ENCODE measurements around the gene SEMA4D.

SEMA4D gene

DNA sequence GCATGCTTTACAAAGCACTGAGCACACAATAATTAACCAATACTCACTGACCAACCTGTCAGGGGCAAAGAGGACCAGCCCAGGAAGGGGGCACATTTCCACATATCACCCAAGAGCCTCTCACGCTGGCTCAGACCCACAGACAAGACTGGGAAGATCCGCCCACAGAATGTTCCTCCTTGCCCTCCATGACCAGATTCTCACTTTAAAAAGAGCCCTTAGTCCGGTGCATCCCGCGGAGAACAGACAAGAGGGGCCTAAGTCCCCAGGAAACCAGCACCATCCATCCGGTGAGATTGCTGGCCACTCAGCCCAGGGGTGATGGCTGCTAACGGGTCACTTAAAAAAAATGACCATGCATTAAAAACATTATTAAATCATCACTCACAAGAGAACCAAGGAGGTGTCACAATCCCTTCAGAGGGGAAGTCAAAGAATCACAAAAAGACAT is 32.9 kb downstream of the SEMA4D start:
- TF ChIP-seq ZFX (IDR thresholded peaks at IDR 0.05; ENCODE audit: borderline replicate concordance), result no peak
- TF ChIP-seq, protein P1, sequence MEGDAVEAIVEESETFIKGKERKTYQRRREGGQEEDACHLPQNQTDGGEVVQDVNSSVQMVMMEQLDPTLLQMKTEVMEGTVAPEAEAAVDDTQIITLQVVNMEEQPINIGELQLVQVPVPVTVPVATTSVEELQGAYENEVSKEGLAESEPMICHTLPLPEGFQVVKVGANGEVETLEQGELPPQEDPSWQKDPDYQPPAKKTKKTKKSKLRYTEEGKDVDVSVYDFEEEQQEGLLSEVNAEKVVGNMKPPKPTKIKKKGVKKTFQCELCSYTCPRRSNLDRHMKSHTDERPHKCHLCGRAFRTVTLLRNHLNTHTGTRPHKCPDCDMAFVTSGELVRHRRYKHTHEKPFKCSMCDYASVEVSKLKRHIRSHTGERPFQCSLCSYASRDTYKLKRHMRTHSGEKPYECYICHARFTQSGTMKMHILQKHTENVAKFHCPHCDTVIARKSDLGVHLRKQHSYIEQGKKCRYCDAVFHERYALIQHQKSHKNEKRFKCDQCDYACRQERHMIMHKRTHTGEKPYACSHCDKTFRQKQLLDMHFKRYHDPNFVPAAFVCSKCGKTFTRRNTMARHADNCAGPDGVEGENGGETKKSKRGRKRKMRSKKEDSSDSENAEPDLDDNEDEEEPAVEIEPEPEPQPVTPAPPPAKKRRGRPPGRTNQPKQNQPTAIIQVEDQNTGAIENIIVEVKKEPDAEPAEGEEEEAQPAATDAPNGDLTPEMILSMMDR (IDR thresholded peaks at IDR 0.05), result no peak

GRCh38 chr9:89464300-89464901 is 33.5 kb downstream of the SEMA4D start:
- TF ChIP-seq ZFX (IDR thresholded peaks at IDR 0.05; ENCODE audit: borderline replicate concordance), result no peak
- TF ChIP-seq, protein P1 (IDR thresholded peaks at IDR 0.05), result no peak

More for the DNA sequence above, 32.9 kb downstream of the SEMA4D start:
- H3K27ac ChIP-seq, result no peak overlapping the region

DNA sequence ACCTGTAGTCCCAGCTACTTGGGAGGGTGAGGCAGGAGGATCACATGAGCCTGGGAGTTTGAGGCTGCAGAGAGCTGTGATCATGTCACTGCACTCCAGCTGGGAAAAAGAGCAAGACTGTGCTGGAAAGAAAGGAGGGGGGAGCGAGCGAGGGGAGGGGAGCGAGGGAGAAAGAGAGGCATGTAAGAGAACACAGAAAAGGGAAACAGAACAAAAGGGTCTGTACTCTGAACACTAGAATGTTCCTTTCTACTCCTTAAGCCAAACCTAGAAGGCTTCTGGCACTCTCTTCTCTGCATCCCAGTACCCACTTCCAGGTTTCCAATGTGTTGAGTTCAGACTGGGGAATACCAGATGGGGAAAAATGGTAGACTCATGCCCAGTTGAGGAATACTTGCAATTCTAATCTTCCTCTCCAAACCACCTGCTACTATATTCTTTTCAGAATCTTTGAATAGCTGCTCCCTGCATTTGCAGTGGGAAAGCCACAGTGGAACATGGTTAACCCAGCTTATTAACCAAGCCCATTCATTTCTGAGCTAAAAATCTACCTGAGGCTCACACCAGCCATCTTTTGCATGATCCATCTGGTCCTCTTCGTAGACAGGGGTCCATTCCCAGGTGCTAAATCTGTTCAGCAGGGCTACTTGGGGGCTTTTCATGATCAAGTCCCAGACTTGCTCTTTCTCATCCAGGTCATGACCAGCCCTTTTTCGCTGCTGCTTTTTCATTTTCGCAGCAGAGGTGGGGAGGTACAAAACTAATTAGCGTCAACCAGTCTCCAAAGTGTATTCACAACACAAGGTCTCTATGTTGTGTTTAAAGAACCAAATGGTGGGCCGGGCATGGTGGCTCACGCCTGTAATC is 34.9 kb downstream of the SEMA4D start:
- TF ChIP-seq, protein P1 (IDR thresholded peaks at IDR 0.05), result no peak
- TF ChIP-seq ZFX (IDR thresholded peaks at IDR 0.05; ENCODE audit: borderline replicate concordance), result no peak

More at GRCh38 chr9:89464300-89464901, 33.5 kb downstream of the SEMA4D start:
- H3K27ac ChIP-seq, result no peak overlapping the region

GRCh38 chr9:89462199-89462598 is 35.7 kb downstream of the SEMA4D start:
- TF ChIP-seq, protein P1 (IDR thresholded peaks at IDR 0.05), result no peak
- TF ChIP-seq ZFX (IDR thresholded peaks at IDR 0.05; ENCODE audit: borderline replicate concordance), result no peak
- H3K27ac ChIP-seq, result no peak overlapping the region

More for the DNA sequence above, 34.9 kb downstream of the SEMA4D start:
- no peak overlapping the region for H3K27ac ChIP-seq

DNA sequence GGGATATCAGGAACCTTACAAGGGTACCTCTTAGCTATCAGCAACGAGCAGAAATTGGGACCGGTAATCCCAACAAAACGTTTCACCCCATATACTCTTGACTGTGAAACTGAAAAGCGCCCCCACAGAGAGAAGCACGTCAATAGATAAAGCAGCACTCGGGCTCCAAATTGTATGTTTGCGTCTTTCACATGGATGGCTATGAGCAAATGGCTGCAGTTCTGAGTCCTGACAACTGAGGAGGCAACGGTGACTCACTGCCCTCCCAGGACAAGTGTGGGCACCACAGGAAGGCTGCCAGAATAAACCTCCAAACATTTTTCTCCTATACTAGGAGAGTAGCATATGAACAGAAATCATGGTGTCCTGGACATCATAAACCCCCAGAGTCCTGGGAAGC is 36.6 kb downstream of the SEMA4D start:
- no peak for TF ChIP-seq ZFX (IDR thresholded peaks at IDR 0.05; ENCODE audit: borderline replicate concordance)
- TF ChIP-seq, protein P1 (IDR thresholded peaks at IDR 0.05), result no peak
- H3K27ac ChIP-seq, result no peak overlapping the region

DNA sequence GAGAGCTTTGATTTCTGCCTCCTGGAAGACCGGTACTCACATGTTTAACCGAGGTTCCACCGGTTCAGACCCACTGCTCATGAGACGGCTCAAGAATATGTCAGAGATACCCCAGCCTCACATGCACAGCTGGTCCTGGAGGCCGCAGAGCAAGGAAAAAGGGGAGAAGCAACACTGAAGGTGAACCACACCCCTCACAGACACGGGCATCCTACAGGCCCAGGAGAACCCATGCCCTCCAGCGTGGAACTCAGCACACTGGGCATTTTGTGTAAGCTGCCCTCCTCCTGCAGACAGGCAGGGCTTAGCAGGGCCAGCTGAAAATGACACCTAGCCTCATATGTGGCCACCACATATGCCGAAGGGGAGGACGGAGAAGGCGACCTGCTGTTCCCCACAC is 37.4 kb downstream of the SEMA4D start:
- TF ChIP-seq, protein P1 (IDR thresholded peaks at IDR 0.05), result no peak
- TF ChIP-seq ZFX (IDR thresholded peaks at IDR 0.05; ENCODE audit: borderline replicate concordance), result no peak
- H3K27ac ChIP-seq, result no peak overlapping the region
